Stimulated activated CD4-positive, alpha-beta T cell treated with anti-CD3 and anti-CD28 coated beads, Interleukin-12 subunit alpha, Interleukin-12 subunit beta, amount 100 ng/mL, for 24 hours (primary cell): ENCODE data around the gene LSM12.
A peak's percentile ranks its signal among the peaks of the same experiment; 100 is the strongest.
"Not testable (repeated sequence)": the region's sequence is repeated elsewhere in the genome, so short reads cannot be mapped to it uniquely, and the experiment has no call there.

Source experiments
- DNase-seq, 2 experiments: peaks; one replicate each; pipeline ENCODE4 v3.0.0-alpha.2; 2020; ENCODE audit warnings: low read depth in 2 of 2

Gene LSM12

DNA sequence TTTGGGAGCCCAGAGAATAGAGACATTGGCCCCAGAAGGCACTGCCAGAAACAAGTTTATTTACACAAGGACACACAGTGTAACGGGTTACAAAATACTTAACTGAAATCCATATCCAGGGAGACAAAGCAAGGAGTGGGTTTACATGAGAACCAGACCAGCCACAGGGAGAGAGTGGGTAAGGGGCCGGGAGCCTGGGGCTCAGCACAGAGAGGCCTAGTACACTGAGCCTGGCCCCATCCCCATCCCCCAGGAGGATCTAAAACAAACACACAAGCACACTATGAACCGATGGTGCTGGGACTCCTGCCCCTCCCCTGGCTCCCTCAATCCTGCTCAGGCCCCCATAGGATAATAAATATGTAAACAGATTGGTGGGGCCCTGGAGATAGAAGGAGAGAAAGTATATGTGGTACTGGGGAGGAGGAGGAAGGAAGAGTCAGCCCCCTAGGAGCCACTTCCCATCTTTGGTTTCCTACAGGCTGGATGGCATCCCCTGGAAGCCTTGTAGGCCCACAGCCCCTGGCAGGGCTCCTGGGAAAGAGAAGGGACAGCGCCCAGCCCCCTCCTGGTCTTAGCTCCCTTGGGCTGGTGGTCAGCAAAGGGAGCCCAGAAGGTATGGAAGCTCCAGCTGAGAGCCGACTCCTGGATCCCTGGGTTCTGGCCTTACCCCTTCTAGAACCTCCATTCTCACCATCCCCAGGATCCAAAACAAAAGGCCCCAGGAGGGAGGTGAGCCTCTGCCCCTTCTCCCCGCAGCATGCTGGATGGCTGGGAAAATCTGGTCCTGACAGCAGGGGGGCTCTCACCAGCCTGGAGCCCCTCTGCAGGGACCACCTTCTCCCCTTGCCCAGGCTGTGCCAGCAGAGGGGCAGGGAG is 10.5 kb upstream of the LSM12 start:
- DNase-seq = no peak

DNA sequence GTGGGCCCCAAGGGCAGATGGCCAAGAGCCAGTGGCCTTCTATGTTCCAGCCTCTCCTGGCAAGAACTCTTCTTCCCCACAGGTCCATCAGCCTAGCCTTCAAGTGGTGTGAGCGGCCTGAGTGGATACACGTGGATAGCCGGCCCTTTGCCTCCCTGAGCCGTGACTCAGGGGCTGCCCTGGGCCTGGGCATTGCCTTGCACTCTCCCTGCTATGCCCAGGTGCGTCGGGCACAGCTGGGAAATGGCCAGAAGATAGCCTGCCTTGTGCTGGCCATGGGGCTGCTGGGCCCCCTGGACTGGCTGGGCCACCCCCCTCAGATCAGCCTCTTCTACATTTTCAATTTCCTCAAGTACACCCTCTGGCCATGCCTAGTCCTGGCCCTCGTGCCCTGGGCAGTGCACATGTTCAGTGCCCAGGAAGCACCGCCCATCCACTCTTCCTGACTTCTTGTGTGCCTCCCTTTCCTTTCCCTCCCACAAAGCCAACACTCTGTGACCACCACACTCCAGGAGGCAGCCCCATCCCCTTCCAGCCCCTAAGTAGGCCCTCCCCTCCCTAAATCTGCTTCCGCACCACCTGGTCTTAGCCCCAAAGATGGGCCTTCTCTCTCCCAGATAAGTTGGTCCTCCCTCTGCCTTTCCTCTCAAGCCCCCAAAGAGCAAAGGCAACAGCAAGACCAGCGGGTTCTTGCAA is 9.3 kb upstream of the LSM12 start:
- DNase-seq = no peak

DNA sequence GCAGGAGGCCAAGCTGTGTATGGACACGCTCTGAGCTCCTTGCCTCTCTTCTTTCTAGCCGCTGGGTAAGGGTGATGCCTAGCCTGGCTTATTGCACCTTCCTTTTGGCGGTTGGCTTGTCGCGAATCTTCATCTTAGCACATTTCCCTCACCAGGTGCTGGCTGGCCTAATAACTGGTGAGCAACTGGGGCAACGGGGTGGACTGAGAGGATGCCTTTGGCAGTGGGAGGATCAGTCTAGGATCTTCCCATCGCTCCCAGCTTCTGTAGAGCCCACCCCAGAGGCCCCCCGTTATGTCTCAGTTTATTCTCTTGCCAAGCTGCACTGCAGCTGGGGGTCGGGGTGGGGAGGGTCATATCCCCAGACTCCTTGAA is 8.4 kb upstream of the LSM12 start:
- no peak for DNase-seq

DNA sequence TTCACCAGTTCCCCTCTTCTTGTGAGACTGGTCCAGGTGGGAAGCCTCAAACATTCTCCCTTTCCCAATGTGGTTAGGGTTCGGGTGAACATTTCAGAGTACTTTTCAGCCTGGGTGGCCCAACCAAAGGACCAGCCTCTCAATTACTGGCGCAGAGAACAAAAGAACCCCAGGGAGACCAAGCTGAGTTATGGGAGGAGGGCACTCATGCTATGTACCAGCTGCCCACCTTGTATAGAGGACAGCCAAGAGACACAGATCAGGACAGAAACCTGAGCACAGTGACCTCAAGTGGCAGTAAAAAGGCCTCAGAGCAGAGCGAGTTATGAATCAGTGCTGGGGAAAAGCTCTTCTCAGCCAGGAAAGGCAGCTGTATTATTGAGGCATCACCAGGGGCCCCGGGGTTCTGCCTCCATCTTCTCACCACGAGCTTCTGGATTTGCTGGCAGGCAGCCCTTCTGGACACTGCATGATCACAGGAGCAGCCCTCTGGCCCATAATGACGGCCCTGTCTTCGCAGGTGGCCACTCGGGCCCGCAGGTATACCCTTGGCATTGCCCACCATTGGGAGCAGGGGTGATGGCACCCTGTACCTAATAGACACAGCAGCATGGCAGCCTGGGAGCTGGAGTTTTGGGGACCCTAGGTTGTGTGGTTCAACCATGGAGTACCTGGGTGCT is 7.9 kb upstream of the LSM12 start:
- DNase-seq = no peak

DNA sequence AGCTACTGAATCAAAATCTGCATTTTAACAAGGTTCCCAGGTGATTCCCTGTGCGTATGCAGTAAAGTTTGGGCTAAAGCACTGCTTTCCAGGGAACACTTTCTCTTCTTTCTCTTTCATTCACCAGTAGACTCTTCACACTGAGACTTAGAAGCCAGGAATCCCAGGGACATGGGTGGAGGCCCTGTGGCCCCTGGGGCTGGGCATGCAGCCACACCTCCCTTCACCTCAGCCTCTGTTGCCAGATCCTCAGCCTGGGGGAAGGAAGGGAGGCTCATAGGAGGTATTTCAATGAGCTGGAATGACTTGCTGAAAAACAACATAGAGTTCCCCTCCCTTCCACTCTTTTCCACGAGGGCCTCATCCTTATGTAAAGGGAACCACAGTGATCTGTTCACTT is 5.3 kb upstream of the LSM12 start:
- DNase-seq = no peak

DNA sequence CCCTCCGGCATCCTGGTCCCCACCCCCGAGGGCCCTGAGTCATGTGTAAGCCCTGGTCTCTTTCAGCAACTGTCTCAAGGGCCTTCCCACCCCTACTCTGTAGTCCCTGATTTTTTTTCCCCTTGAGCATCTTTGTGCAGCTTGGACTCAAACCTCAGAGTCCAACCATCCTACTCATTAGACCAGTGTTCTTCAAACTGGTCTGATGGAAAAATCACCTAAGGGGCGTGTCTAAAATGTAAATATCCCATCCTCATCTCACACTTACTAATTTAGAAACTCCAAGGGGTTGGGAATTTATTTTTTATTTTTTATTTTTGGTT is 4.7 kb upstream of the LSM12 start:
- peak in 1 of 2 experiments; percentile 40 for DNase-seq

DNA sequence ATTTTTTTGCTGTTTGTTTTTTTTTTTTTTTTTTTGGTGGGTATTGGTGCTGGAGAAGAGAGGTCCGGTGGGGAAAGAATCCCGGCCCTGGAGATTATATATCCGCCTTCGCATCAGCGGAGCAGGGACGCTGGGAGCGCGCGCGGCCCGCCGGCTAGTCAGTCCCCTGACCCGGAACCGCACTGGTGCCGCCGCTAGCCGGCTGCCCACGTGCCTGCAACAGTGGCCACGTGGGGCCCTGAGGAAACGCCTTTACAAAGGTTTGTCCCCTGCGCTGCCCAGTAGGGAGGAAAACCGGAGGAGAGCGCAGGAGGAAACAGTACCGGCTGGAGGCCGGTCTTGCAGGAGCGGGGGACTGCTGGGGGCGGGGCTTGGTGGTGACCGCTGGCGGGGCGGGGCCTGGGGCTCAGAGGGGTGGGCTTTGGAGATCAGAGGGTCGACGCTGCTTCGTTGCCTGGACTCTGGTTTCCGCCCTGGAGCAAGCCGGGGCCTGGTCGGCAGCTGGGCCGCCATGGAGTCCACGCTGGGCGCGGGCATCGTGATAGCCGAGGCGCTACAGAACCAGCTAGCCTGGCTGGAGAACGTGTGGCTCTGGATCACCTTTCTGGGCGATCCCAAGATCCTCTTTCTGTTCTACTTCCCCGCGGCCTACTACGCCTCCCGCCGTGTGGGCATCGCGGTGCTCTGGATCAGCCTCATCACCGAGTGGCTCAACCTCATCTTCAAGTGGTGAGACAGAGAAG is 4.2 kb upstream of the LSM12 start, which contains the start of gene G6PC3:
Gene G6PC3, plus strand, starts transcription at position 281 of the 743 bp plus-strand sequence. Its CDS starts 231 bp downstream, at position 512.
- DNase-seq = peak; percentile 72 to 88

DNA sequence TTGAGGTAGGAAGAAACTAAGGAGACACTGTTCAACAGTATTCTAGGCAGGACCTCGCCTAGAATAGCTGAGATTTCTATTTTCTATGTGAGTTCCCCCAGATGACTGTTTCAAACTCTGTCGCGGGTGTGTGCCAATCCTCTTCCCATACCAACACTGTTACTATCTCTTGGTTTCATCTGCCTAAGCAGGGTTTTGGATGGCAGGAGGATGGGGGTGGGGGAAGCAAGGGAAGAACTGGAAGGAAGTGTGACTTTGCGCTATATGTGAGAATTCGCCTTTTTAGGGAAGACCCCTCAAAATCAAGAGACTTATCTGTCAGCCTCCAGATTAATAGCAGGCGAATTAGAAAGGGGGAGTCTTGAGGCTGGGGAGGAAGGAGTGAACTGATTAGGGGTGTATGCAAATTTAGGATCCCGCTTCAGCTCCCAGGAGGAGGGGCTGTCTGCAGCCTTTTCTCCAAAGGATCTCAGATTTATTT is 3.5 kb upstream of the LSM12 start:
- DNase-seq = no peak

DNA sequence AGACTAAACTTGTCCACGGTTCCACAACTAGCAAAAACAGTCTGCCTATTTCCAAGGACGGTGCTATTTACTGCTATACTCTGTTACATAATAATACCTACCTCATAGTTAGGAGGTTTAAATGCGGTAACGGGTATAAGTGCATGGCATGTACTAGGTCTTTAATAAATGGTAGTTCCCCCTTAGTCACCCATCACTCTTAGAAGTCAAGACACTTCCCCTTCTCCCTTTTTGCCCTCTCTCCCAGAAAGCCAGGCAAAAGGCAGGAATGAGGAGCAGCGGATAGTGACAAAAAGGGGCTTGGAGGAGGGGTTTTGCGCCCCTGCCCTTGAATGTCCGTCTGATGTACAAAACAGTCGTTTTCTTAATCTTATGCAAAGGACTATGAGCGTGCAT is 1.1 kb upstream of the LSM12 start:
- no peak for DNase-seq

DNA sequence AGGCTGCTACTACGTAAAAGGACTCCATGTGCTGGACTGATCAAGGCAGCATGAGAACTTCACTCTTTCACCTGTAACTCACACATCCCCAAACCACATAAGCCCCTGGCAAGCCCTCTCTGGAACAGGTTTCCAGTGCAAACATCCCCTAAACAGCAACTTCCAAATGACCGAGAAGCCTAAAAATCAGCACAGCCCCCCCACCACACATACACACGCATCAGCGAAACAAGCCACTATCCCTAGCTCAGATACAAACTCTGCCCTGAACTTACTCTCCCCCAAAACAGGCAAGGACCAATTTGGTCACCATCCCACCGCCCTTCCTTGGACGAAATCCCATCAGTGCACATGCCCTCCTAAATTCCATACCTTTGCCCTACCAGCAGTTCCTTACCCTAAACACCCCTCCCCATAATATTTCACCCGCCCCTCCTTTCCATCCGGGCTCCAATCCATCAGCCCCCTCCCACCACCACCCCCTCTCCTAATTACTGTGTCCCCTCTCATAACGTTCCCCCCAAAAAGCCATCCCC is 735 bp downstream of the LSM12 start:
- peak in 1 of 2 experiments; percentile 10 for DNase-seq

DNA sequence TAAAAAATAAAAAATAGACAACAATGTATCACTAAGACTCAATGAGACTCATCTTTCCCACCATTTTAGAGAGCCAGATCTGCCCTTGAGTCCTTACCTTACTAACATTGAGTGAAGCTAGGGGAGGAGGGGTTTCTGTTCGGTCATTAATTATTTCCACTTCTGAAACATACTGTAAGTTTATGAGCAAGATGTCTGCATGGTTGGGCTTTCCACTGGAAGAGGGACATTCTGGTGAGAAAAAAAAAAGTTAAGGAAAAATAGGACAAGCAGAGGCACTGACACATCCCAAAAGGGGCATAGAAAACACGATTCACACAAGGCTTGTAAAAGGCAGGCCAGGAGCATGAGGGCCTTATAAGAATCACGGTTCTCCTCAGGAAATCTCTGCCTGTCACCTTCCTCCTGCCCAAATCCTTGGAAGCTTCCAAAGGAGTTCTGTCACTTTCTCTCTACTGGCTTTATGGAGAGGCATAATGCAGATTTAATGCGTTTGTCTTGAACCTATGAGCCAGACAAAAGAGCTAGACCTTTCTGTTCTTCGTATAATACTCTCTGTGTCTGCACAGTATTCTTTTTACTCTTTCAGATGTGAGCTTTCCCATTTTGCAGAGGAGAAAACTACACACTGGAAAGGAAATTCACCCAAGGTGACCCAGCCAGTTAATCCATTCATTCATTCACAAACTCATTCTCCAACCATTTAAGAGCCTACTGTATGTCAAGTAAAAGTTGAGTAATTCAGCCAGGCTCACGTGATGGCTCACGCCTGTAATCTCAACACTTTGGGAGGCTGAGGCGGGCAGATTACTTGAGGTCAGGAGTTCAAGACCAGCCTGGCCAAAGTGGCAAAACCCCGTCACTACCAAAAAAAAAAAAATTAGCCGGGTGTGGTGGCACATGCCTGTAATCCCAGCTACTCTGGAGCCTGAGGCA is 2.5 kb downstream of the LSM12 start:
- no peak for DNase-seq

DNA sequence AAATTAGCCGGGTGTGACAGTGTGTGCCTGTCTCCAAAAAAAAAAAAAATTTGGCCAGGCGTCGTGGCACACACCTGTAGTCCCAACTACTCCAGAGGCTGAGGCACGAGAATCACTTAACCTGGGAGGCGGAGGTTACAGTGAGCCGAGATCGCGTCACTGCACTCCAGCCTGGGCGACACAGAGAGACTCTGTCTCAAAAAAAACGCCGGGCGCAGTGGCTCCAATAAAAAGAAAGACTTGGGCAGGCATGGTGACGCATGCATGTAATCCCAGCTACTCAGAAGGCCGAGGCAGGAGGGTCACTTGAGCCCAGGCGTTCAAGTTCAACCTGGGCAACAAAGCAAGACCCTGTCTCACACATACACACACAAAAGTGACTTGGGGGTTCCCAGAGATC is 3.6 kb downstream of the LSM12 start:
- no peak for DNase-seq

DNA sequence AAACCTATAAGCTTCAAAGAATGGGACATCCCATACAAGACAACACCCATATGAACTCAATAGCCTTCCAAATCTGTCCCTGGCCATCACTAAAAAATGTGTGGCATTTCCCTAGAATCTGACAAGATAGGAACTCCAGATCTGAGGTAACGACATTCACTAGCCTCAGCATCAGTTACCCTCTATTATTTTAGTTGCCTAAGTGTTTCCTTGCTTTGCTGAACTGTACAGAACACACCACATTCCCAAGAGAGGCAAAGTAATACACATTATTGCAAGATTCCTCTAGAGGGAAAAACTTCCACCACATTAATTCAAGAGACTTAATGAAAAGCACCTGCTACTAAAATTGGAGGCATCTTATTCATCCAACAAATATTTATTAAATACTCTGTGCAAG is 5.0 kb downstream of the LSM12 start:
- no peak for DNase-seq

DNA sequence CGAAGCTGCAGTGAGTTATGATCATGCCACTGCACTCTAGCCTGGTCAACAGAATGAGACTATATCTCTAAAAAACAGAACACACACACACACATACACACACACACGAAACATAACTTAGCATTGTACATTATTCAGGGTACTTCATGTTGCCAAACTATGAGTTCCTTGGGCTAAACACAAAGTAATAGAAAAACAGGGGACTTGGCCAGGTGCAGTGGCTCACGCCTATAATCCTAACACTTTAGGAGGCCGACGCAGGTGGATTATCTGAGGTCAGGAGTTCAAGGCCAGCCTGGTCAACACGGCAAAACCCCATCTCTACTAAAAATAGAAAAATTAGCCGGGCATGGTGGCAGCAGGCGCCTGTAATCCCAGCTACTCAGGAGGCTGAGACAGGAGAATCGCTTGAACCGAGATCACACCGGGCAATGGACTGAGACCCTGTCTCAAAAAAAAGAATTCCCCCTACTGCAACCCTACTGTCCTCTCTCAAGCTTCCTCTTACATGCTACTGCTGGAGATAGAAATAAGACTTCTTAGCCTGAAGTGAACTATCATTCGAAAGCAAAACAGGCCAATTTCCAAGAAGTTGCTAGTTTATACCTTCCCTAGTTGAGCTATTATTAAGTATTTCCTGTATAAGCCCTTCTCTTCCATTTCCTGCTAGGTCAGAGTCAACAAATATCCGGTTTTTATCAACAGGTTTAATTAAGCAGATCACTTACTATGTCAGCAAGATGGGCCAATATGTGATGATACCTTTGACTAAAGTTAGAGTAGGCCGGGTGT is 7.2 kb downstream of the LSM12 start:
- no peak for DNase-seq

DNA sequence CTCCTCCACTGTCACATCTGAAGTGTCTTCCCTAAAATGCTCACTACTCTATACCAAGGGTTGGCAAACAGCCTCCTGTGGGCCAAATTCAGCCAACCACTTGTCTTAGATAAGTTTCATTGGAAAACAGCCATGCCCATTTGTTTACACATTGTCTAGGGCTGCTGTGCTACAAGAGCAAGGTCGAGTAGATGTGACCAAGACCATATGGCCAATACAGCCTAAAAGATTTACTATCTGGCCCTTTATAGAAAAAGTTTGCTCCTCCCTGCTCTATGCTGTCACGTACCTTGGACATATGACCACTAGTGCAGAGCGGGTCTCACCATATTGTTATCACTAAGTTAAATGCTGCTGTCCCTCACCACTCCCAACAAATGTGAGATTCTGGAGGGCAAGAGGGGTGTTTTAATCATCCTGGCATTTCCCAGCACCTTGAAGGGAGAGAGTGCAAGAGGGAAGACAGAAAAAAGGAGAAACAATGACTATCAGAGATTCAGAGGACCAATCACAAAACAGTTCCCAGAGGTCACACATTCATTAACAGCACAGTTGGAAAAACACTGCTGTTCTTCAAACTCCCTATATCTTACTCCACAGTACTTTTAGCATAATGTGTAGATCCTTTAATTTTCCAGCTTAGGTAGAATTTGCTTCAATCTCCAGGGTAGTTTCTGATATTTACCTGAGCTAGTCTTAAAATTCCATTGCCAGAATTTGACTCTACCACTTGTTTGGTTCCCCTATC is 13.2 kb downstream of the LSM12 start:
- no peak for DNase-seq

DNA sequence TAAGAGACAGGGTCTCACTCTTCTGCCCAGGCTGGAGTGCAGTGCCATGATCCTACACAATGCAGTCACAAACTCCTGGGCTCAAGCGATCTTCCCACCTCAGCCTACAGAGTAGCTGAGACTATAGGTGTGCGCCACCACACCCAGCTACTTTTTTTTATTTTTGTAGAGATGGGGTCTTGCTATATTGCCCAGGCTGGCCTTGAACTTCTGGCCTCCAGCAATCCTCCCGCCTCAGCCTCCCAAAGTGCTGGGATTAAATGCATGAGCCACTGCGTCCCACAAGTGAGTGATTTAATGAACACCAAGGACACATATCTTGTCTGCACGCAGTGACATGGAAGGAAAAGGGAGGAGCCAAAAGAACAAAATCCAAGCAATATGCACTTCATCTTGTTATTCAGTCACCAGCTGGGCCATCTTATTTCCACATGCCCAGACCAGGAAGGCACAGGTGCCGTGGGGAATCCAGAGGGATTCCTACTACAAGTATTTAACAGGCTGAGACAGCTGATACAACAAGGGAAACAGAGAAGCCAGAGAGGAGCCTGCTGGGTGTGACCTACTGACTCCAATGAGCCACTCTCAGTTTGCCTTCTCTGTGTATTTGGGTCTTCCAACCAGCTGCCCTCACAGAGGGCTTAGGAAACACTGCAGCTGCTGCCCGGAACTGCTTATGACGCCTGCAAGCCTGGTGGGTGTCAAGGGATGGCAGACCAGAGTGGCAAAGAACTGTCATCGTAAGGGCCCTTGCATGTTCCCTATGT is 17.0 kb downstream of the LSM12 start:
- DNase-seq = no peak

DNA sequence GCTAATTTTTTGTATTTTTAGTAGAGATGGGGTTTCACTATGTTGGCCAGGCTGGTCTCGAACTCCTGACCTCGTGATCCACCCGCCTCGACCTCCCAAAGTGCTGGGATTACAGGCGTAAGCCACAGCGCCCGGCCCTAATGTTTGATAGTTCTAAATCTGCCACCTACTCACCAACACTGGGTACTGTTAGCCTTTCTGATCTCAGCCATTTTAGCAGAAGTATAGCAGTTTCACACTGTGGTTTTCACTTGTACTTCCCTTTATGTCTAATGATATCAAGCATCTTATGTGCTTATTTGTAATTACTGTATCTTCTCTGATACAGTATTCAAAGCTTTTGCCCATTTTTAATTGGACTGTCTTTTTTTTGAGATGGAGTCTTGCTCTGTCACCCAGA is 19.6 kb downstream of the LSM12 start:
- DNase-seq = not testable (repeated sequence)

DNA sequence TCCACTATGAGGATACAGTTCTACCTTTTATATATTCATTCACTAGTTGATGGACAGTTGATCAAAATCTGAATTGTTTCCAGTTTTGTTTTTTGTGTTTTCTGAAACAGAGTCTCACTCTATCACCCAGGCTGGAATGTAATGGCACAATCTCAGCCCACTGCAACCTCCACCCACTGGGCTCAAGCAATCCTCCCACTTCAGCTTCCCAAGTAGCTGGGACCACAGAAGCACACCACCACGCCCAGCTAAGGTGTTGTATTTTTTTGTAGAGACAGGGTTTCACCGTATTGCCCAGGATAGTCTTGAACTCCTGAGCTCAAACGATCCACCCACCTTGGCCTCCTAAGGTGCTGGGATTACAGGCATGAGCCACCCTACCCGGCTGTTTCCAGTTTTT is 21.0 kb downstream of the LSM12 start:
- no peak for DNase-seq
